Trophoblast cell (in vitro differentiated cells and primary cell): ENCODE data around the gene ZNF91.
A peak's percentile ranks its signal among the peaks of the same experiment; 100 is the strongest.

Experiments
- DNase-seq, 2 donors: peaks; one replicate each; pipeline ENCODE4 v3.0.0-alpha.2; 2016
- H2AFZ ChIP-seq: 2 replicates; pipeline ENCODE4 v1.6.1; 2013; ENCODE audit warnings: low read length, moderate library complexity, mild to moderate bottlenecking; ENCODE audit not compliant: insufficient read depth, poor library complexity
- H2AK5ac ChIP-seq: 2 replicates; pipeline ENCODE4 v1.6.1; 2013; ENCODE audit warnings: mild to moderate bottlenecking, low read length
- H2BK120ac ChIP-seq: 2 replicates; pipeline ENCODE4 v1.6.1; 2013; ENCODE audit warnings: low read length, mild to moderate bottlenecking, moderate library complexity; ENCODE audit not compliant: insufficient read depth, poor library complexity
- H2BK12ac ChIP-seq: 2 replicates; pipeline ENCODE4 v1.6.1; 2013; ENCODE audit warnings: mild to moderate bottlenecking, low read length, moderate library complexity
- H2BK5ac ChIP-seq: 2 replicates; pipeline ENCODE4 v1.6.1; 2013; ENCODE audit warnings: low read length, low read depth, moderate library complexity, mild to moderate bottlenecking; ENCODE audit not compliant: poor library complexity
- H3K14ac ChIP-seq: 2 replicates; pipeline ENCODE4 v1.6.1; 2013; ENCODE audit warnings: mild to moderate bottlenecking, low read length
- H3K18ac ChIP-seq: 2 replicates; pipeline ENCODE4 v1.6.1; 2013; ENCODE audit warnings: mild to moderate bottlenecking, low read length
- H3K23ac ChIP-seq: 2 replicates; pipeline ENCODE4 v1.6.1; 2013; ENCODE audit warnings: low read length
- H3K27ac ChIP-seq: 2 replicates; pipeline ENCODE4 v1.5.1; 2013; ENCODE audit warnings: low read depth, mild to moderate bottlenecking, inconsistent platforms, low read length, moderate library complexity
- H3K27me3 ChIP-seq: 2 replicates; pipeline ENCODE4 v1.6.1; 2013; ENCODE audit warnings: inconsistent platforms, mild to moderate bottlenecking, low read length, moderate library complexity; ENCODE audit not compliant: insufficient read depth
- H3K36me3 ChIP-seq, 2 experiments: 1 replicate in 1 of 2; 2 replicates in 1 of 2; pipeline ENCODE4 v1.6.1; 2013; ENCODE audit warnings: low read length in 2 of 2, mild to moderate bottlenecking in 2 of 2, moderate library complexity in 1 of 2; ENCODE audit not compliant: insufficient read depth in 2 of 2, control insufficient read depth in 1 of 2
- H3K4ac ChIP-seq: 2 replicates; pipeline ENCODE4 v1.6.1; 2013; ENCODE audit warnings: low read depth, mild to moderate bottlenecking, low read length, moderate library complexity
- H3K4me1 ChIP-seq, 2 experiments: 1 replicate in 1 of 2; 2 replicates in 1 of 2; pipeline ENCODE4 v1.6.1; 2013; ENCODE audit warnings: low read length in 2 of 2, mild to moderate bottlenecking in 2 of 2, moderate library complexity in 1 of 2; ENCODE audit not compliant: insufficient read depth in 2 of 2, control insufficient read depth in 1 of 2
- H3K4me2 ChIP-seq: 2 replicates; pipeline ENCODE4 v1.6.1; 2013; ENCODE audit warnings: inconsistent platforms, mild to moderate bottlenecking, low read length, moderate library complexity
- H3K4me3 ChIP-seq: 2 replicates; pipeline ENCODE4 v1.5.1; 2013; ENCODE audit warnings: mild to moderate bottlenecking, low read depth, low read length, inconsistent platforms
- H3K79me1 ChIP-seq: one replicate; pipeline ENCODE4 v1.6.1; 2013; ENCODE audit warnings: low read length
- H3K79me2 ChIP-seq: 2 replicates; pipeline ENCODE4 v1.6.1; 2013; ENCODE audit warnings: low read length, mild to moderate bottlenecking; ENCODE audit not compliant: control insufficient read depth, insufficient read depth, poor library complexity
- H3K9ac ChIP-seq: 2 replicates; pipeline ENCODE4 v1.6.1; 2013; ENCODE audit warnings: mild to moderate bottlenecking, low read length
- H3K9me3 ChIP-seq: 2 replicates; pipeline ENCODE4 v1.6.1; 2013; ENCODE audit warnings: low read depth, mild to moderate bottlenecking, control low read depth, inconsistent platforms, low read length; ENCODE audit not compliant: insufficient read depth
- H4K12ac ChIP-seq: 2 replicates; pipeline ENCODE4 v1.6.1; 2013; ENCODE audit warnings: low read depth, mild to moderate bottlenecking, low read length, moderate library complexity
- H4K8ac ChIP-seq: 2 replicates; pipeline ENCODE4 v1.6.1; 2013; ENCODE audit warnings: low read depth, mild to moderate bottlenecking, low read length, moderate library complexity
- H4K91ac ChIP-seq: one replicate; pipeline ENCODE4 v1.6.1; 2013; ENCODE audit warnings: low read depth, mild to moderate bottlenecking, low read length, moderate library complexity
- WGBS: extraction: QIAGEN DNeasy Blood & Tissue Kit; methylation state at CpG from one replicate; pipeline ENCODE4 v1.1.7; 2013; ENCODE audit warnings: missing lambda C conversion rate; ENCODE audit not compliant: insufficient read length, insufficient coverage; ENCODE audit errors: extremely low coverage; 5-methylcytosine and 5-hydroxymethylcytosine counted together

ZNF91 gene

GRCh38 chr19:23404676-23405075 is 9.4 kb upstream of the ZNF91 start:
- no peak overlapping the region for H3K14ac ChIP-seq
- H3K4me2 ChIP-seq = no peak overlapping the region
- H2AK5ac ChIP-seq = no peak overlapping the region
- no peaks in the 10 kb centered on the region for H3K36me3 ChIP-seq
- H3K18ac ChIP-seq = no peak overlapping the region
- H2AFZ ChIP-seq = no peak overlapping the region
- WGBS = no CpG with 5 or more reads among the region's 1 CpG
- no peak overlapping the region for H4K91ac ChIP-seq
- no peak overlapping the region for H3K23ac ChIP-seq
- no peaks in the 10 kb centered on the region for H3K79me2 ChIP-seq
- H3K4me3 ChIP-seq = no peak overlapping the region
- no peak overlapping the region for H3K4ac ChIP-seq
- no peak overlapping the region for H4K8ac ChIP-seq
- H3K79me1 ChIP-seq = no peaks in the 10 kb centered on the region
- no peak overlapping the region for H2BK120ac ChIP-seq
- no peak overlapping the region for H3K9ac ChIP-seq
- no peaks in the 10 kb centered on the region for H3K4me1 ChIP-seq
- H2BK5ac ChIP-seq = no peak overlapping the region
- H3K27ac ChIP-seq = no peak overlapping the region
- peak; percentile 90 to 96 for DNase-seq
- H3K27me3 ChIP-seq = no peaks in the 10 kb centered on the region
- no peaks in the 10 kb centered on the region for H3K9me3 ChIP-seq
- H2BK12ac ChIP-seq = no peak overlapping the region
- H4K12ac ChIP-seq = no peak overlapping the region

- Histone ChIP-seq H2BK5ac (no peak overlapping the region), H4K91ac (no peak overlapping the region), H3K4me1 (no peaks in the 10 kb centered on the region), H3K36me3 (no peaks in the 10 kb centered on the region), H3K4ac (no peak overlapping the region), H2BK120ac (no peak overlapping the region), H3K14ac (no peak overlapping the region), H3K4me2 (no peak overlapping the region), H2AFZ (no peak overlapping the region), H4K8ac (no peak overlapping the region), H3K27ac (no peak overlapping the region), H2BK12ac (no peak overlapping the region), H4K12ac (no peak overlapping the region), H2AK5ac (no peak overlapping the region), H3K27me3 (no peaks in the 10 kb centered on the region), H3K18ac (no peak overlapping the region), H3K4me3 (no peak overlapping the region), H3K9me3 (no peaks in the 10 kb centered on the region), H3K79me1 (no peaks in the 10 kb centered on the region), H3K79me2 (no peaks in the 10 kb centered on the region), H3K9ac (no peak overlapping the region), H3K23ac (no peak overlapping the region)
- WGBS = no CpG with 5 or more reads among the region's 4 CpGs
- DNase-seq = no peak
Measured at GRCh38 chr19:23403581-23404324, 8.5 kb upstream of the ZNF91 start.

GRCh38 chr19:23403052-23403451 is 7.8 kb upstream of the ZNF91 start:
- Histone ChIP-seq H3K9ac (no peak overlapping the region), H3K18ac (no peak overlapping the region), H3K79me1 (no peaks in the 10 kb centered on the region), H3K9me3 (no peaks in the 10 kb centered on the region), H3K27ac (no peak overlapping the region), H4K8ac (no peak overlapping the region), H3K36me3 (no peaks in the 10 kb centered on the region), H2BK120ac (no peak overlapping the region), H3K27me3 (no peaks in the 10 kb centered on the region), H2AFZ (no peak overlapping the region), H4K91ac (no peak overlapping the region), H3K4me1 (no peaks in the 10 kb centered on the region), H3K79me2 (no peaks in the 10 kb centered on the region), H2BK12ac (no peak overlapping the region), H2AK5ac (no peak overlapping the region), H3K4me2 (no peak overlapping the region), H3K14ac (no peak overlapping the region), H2BK5ac (no peak overlapping the region), H3K4ac (no peak overlapping the region), H3K4me3 (no peak overlapping the region), H4K12ac (no peak overlapping the region), H3K23ac (no peak overlapping the region)
- no peak for DNase-seq
- WGBS = no CpG with 5 or more reads among the region's 3 CpGs

- DNase-seq = no peak
- H2AK5ac ChIP-seq = no peak overlapping the region
Measured at GRCh38 chr19:23402388-23402787, 7.1 kb upstream of the ZNF91 start.

More at GRCh38 chr19:23402388-23402787, 7.1 kb upstream of the ZNF91 start:
- H3K9ac ChIP-seq = no peak overlapping the region
- H2BK12ac ChIP-seq = no peak overlapping the region
- no peak overlapping the region for H3K27ac ChIP-seq
- WGBS = no CpG with 5 or more reads among the region's 2 CpGs
- H3K18ac ChIP-seq = no peak overlapping the region
- H3K4me1 ChIP-seq = no peaks in the 10 kb centered on the region
- H3K4me3 ChIP-seq = no peak overlapping the region
- H3K9me3 ChIP-seq = no peaks in the 10 kb centered on the region
- no peak overlapping the region for H2AFZ ChIP-seq
- no peaks in the 10 kb centered on the region for H3K79me1 ChIP-seq
- no peak overlapping the region for H3K14ac ChIP-seq
- H4K8ac ChIP-seq = no peak overlapping the region
- no peak overlapping the region for H3K4ac ChIP-seq
- no peak overlapping the region for H4K91ac ChIP-seq
- H2BK5ac ChIP-seq = no peak overlapping the region
- no peaks in the 10 kb centered on the region for H3K36me3 ChIP-seq
- H3K4me2 ChIP-seq = no peak overlapping the region
- no peaks in the 10 kb centered on the region for H3K27me3 ChIP-seq
- no peak overlapping the region for H2BK120ac ChIP-seq
- H3K23ac ChIP-seq = no peak overlapping the region
- no peaks in the 10 kb centered on the region for H3K79me2 ChIP-seq
- no peak overlapping the region for H4K12ac ChIP-seq
